Stimulated activated naive CD8-positive, alpha-beta T cell treated with anti-CD3 and anti-CD28 coated beads, Interleukin-15, Interleukin-2, amounts not matched to agents 100 ng/mL and 50 ng/mL, for 24 hours (primary cell): ENCODE measurements around the gene NPHP4.

Experiments
- H3K27ac Mint-ChIP-seq: one replicate; pipeline ENCODE4 v1.8.0; 2021; ENCODE audit warnings: mild to moderate bottlenecking, mixed read lengths
- H3K27me3 Mint-ChIP-seq: one replicate; pipeline ENCODE4 v1.8.0; 2021; ENCODE audit warnings: mixed read lengths
- H3K36me3 Mint-ChIP-seq: one replicate; pipeline ENCODE4 v1.8.0; 2021; ENCODE audit warnings: low read depth, mixed read lengths
- H3K4me1 Mint-ChIP-seq: one replicate; pipeline ENCODE4 v1.8.0; 2021; ENCODE audit warnings: low read depth, mixed read lengths
- H3K4me3 Mint-ChIP-seq: one replicate; pipeline ENCODE4 v1.8.0; 2021; ENCODE audit warnings: mild to moderate bottlenecking, mixed read lengths
- H3K9me3 Mint-ChIP-seq: one replicate; pipeline ENCODE4 v1.8.0; 2021; ENCODE audit warnings: mixed read lengths

Gene NPHP4

GRCh38 chr1:5885471-5886139 lies 106.6 kb downstream of the NPHP4 start:
- Mint-ChIP-seq H3K36me3 (peaks cover 11% of the 10 kb centered on the region), H3K27ac (no peak overlapping the region), H3K4me3 (no peak overlapping the region), H3K4me1 (no peaks in the 10 kb centered on the region), H3K9me3 (no peaks in the 10 kb centered on the region), H3K27me3 (no peaks in the 10 kb centered on the region)

DNA sequence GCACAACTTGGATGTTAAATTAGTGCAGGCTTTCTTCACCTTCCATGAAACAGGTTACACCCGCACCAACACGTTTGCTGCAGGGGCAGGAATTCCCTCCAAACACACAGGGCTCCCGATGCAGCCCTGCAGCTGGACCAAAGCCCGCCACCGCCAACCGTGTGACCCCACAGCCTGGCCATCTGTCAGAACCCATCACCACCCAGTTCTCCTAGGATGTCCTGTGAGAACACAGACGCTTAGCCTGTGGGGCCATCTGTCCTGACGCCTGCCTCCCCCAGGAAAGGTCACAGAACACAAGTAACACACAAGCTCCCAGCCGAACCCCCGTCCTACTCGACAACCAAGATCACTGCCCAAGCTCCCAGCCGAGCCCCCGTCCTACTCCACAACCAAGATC lies 108.1 kb downstream of the NPHP4 start:
- Mint-ChIP-seq H3K36me3 (peaks cover 23% of the 10 kb centered on the region), H3K4me1 (no peaks in the 10 kb centered on the region), H3K4me3 (no peak overlapping the region), H3K27ac (no peak overlapping the region), H3K27me3 (no peaks in the 10 kb centered on the region), H3K9me3 (peaks cover 4% of the 10 kb centered on the region)

DNA sequence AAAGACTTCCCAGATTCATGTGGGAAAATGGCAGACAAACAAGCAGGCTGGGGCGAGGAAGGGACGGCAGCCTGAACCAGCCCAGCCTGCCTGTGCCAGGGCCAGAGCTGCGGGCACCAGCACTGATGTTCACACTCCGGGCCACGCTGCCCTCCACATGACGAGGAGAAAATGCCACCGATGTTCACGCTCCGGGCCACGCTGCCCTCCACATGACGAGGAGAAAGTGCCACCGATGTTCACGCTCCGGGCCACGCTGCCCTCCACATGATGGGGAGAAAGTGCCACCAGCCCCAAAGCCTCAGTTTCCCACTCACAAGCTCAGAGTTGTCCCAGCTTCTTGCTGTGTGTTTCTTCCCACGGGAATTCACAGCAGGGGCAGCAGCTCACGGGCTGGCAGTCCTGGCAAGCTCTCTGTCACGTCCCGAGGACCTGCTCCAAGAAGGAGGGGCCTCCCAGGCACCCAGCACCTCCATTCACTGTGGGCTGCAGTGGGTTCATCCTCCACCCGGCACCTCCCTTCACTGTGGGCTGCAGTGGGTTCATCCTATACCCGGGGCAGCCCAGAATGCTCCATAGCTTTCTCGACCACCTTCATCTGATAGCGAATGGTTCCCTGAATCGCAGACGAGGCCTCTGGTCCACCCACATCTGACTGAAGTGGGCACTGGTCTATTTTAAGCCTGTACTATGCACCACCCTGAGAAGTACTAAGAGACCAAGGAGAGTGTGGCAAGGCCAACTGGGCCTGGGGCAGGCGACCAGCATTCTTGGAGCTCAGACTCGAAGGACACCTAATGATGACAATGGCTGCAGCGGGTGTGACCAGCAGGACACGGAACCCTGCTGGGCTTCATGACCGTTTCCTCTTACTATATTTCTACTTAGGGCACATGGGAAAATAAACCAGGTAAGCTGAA lies 108.8 kb downstream of the NPHP4 start:
- Mint-ChIP-seq H3K36me3 (peaks cover 26% of the 10 kb centered on the region), H3K27ac (no peak overlapping the region), H3K4me1 (no peaks in the 10 kb centered on the region), H3K9me3 (peaks cover 4% of the 10 kb centered on the region), H3K4me3 (no peak overlapping the region), H3K27me3 (no peaks in the 10 kb centered on the region)

GRCh38 chr1:5882367-5883128 lies 109.7 kb downstream of the NPHP4 start:
- Mint-ChIP-seq H3K27me3 (no peaks in the 10 kb centered on the region), H3K27ac (no peak overlapping the region), H3K36me3 (peaks cover 26% of the 10 kb centered on the region), H3K9me3 (peaks cover 4% of the 10 kb centered on the region), H3K4me3 (no peak overlapping the region), H3K4me1 (no peaks in the 10 kb centered on the region)

GRCh38 chr1:5881526-5882222 lies 110.6 kb downstream of the NPHP4 start:
- peaks cover 4% of the 10 kb centered on the region for H3K9me3 Mint-ChIP-seq
- peaks cover 26% of the 10 kb centered on the region for H3K36me3 Mint-ChIP-seq
- H3K4me3 Mint-ChIP-seq: no peak overlapping the region
- H3K4me1 Mint-ChIP-seq: no peaks in the 10 kb centered on the region
- H3K27me3 Mint-ChIP-seq: no peaks in the 10 kb centered on the region
- H3K27ac Mint-ChIP-seq: no peak overlapping the region

GRCh38 chr1:5880630-5881405 lies 111.4 kb downstream of the NPHP4 start:
- Mint-ChIP-seq H3K27ac (no peak overlapping the region), H3K4me1 (no peaks in the 10 kb centered on the region), H3K4me3 (no peak overlapping the region), H3K36me3 (peaks cover 26% of the 10 kb centered on the region), H3K27me3 (no peaks in the 10 kb centered on the region), H3K9me3 (peaks cover 4% of the 10 kb centered on the region)

DNA sequence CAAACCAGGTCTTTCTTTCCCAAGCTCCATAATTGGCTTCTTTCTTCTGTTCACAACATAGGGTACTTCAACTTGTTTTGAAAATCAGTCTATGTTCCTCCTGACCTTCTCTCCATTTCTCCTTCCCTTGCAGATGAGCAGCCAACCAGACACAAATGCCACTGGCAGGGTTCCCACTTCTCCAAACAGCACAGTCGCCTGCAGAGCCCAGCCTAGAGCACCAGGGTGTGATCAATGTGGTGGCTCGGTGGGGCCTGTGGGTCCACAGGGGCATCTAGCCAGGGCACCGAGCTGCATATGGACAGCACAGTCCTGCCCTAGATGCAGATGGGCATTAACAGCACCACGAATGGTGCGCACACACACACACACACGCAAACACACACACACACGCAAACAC lies 112.8 kb downstream of the NPHP4 start:
- peaks cover 4% of the 10 kb centered on the region for H3K9me3 Mint-ChIP-seq
- H3K36me3 Mint-ChIP-seq: peaks cover 27% of the 10 kb centered on the region
- no peak overlapping the region for H3K4me3 Mint-ChIP-seq
- no peaks in the 10 kb centered on the region for H3K27me3 Mint-ChIP-seq
- no peaks in the 10 kb centered on the region for H3K4me1 Mint-ChIP-seq
- H3K27ac Mint-ChIP-seq: no peak overlapping the region

GRCh38 chr1:5878971-5879370 lies 113.3 kb downstream of the NPHP4 start:
- Mint-ChIP-seq H3K9me3 (peaks cover 4% of the 10 kb centered on the region), H3K4me3 (no peak overlapping the region), H3K36me3 (peaks cover 32% of the 10 kb centered on the region), H3K27ac (no peak overlapping the region), H3K4me1 (no peaks in the 10 kb centered on the region), H3K27me3 (no peaks in the 10 kb centered on the region)

DNA sequence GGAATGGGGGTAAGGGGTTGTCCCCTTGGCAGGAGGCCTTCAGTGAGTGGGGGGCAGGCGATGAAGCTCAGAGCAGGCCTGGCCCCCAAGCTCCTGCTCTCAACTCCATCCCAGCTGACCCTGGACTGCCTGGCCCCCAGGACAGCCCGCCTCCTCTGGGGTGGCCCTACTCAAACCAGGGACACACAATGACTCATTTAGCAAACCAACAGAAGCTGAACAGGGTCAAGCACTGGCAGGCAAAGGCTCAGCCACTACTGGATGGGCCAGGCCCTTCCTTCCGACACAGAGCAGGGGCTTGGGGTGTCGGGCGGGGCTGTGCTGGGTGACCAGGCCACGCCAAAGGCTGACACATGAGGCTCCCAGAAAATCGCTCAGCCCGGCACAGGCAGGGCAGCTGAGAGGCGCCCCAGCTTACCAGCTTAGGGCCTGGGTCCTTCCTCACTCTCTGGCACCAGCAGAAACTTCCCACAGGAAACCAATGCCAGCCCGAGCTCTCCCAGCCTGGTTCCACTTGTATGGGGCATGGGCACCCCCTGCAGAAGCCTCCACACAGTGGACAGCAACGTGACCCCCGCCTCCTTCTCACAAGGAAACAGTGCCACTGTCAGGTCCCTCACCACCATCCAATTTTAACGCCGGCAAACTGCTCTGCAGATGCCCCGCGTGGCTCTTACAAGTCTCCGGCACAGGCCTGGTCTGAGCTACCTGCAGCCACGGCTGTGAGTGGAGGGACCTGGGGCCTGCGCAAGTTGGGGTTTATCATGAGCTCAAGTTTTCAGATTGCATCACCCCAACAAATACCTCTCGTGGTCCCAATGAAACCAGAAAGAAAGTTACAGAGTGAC lies 114.3 kb downstream of the NPHP4 start:
- Mint-ChIP-seq H3K4me1 (no peaks in the 10 kb centered on the region), H3K4me3 (no peak overlapping the region)

DNA sequence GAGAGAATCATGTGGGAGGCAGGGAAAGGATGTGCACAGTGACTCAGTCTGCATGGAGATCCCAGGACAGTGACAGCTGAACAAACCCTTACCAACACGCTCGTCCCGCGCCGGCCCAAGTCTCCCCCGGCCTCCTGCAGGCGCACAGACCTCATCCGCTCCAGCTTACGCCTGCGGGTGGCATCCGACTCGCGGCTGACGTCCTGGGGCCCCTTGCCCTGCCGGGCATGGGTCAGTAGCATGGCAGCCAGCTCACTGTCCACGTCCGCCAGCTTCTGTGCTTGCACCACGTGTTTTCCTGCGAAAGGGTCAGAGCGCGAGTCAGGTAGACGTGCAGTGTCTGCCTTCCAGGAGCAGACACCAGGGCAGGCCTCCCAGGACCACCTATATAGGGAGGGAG lies 115.2 kb downstream of the NPHP4 start:
- Mint-ChIP-seq H3K4me1 (no peaks in the 10 kb centered on the region), H3K27ac (no peak overlapping the region), H3K27me3 (no peaks in the 10 kb centered on the region), H3K4me3 (no peak overlapping the region), H3K9me3 (peaks cover 4% of the 10 kb centered on the region), H3K36me3 (peaks cover 27% of the 10 kb centered on the region)

More for the DNA sequence above, 114.3 kb downstream of the NPHP4 start:
- H3K27ac Mint-ChIP-seq: no peak overlapping the region
- H3K36me3 Mint-ChIP-seq: peaks cover 34% of the 10 kb centered on the region
- no peaks in the 10 kb centered on the region for H3K27me3 Mint-ChIP-seq
- peaks cover 4% of the 10 kb centered on the region for H3K9me3 Mint-ChIP-seq

- no peak overlapping the region for H3K4me3 Mint-ChIP-seq
- no peaks in the 10 kb centered on the region for H3K27me3 Mint-ChIP-seq
- no peak overlapping the region for H3K27ac Mint-ChIP-seq
- no peaks in the 10 kb centered on the region for H3K4me1 Mint-ChIP-seq
- peaks cover 28% of the 10 kb centered on the region for H3K36me3 Mint-ChIP-seq
- H3K9me3 Mint-ChIP-seq: peaks cover 4% of the 10 kb centered on the region
These were observed 116.1 kb downstream of the NPHP4 start for GRCh38 chr1:5876094-5876650.

- H3K4me3 Mint-ChIP-seq: no peak overlapping the region
- no peaks in the 10 kb centered on the region for H3K27me3 Mint-ChIP-seq
- peaks cover 30% of the 10 kb centered on the region for H3K36me3 Mint-ChIP-seq
- H3K27ac Mint-ChIP-seq: no peak overlapping the region
- H3K4me1 Mint-ChIP-seq: no peaks in the 10 kb centered on the region
- H3K9me3 Mint-ChIP-seq: peaks cover 4% of the 10 kb centered on the region
These were observed 116.8 kb downstream of the NPHP4 start for GRCh38 chr1:5875345-5875910.
